Measurements from ENCODE around the gene HJV. TPM values are rescaled to one million over a fixed set of nuclear protein-coding genes. Genes with fewer than 3 reads are reported as not detected.

HJV gene
- total RNA-seq, 6 experiments from 2014 or later, result 53.0 to 215 (median 109) TPM

DNA sequence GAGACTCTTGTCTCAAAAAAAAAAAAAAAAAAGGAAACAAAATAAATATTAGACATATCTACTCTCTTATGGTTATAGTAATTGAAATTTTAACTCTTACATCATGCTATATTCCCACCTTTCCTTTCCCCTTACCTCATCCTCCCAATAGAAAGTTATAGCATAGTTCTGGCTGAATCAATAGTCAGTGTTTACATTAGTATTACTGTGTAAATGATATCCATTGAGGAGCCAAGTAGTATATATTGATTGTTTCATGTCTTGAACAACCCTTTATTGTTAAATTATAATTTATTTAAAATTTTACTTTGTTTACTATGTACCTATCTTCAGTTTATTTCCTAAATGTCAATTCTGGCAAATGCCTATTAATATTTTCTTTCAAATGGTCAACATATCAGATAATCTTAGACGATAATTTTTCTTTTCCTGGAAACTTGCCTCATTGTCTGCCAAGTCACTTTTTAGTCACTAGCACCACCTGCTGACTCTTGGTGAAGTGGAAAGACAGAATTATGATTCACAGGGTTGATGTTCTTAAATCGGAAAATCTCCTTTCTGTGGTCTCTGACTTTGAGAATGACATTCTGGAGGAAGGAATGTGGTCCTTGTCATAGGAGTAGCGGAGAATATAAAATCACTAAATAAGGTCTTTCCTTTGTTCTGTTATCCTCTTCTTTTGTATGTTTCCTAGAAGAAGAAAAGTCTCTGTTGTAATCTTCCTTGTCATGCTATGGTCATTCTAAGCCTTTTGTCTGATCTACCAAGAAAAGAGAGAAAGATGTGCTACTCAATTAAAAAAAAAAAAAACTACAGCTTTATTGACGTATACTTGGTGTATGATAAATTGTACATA is 8.6 kb downstream of the HJV start:
- Histone ChIP-seq H3K36me3 (peaks cover 0 to 4% (median 0%) of the 10 kb centered on the region in 4 donors), H3K4me1 (peaks cover 0 to 7% (median 0%) of the 10 kb centered on the region in 4 donors), H3K27ac (no peak overlapping the region), H3K9me3 (no peaks in the 10 kb centered on the region), H3K27me3 (no peaks in the 10 kb centered on the region), H3K4me3 (no peak overlapping the region)
- WGBS (ENCODE audit: insufficient coverage, low coverage, low lambda C conversion rate, missing lambda C conversion rate), result 0% methylated on average over 4 of the region's 4 CpGs
- TF ChIP-seq CTCF (IDR thresholded peaks at IDR 0.05) (peak; percentile 73 to 85 (median 81)), POLR2A (IDR thresholded peaks at IDR 0.05) (no peak)
- no peak for DNase-seq
- peak; percentile 70 to 76 (median 72) for ATAC-seq
- intact Hi-C loops (cut with DNase I), result loop anchor here (5.0 to 10.0 kb wide), 2 partner anchors 36 to 168 kb away; partner anchors contain the start of gene NUDT17 (in 1 of the 2)

DNA sequence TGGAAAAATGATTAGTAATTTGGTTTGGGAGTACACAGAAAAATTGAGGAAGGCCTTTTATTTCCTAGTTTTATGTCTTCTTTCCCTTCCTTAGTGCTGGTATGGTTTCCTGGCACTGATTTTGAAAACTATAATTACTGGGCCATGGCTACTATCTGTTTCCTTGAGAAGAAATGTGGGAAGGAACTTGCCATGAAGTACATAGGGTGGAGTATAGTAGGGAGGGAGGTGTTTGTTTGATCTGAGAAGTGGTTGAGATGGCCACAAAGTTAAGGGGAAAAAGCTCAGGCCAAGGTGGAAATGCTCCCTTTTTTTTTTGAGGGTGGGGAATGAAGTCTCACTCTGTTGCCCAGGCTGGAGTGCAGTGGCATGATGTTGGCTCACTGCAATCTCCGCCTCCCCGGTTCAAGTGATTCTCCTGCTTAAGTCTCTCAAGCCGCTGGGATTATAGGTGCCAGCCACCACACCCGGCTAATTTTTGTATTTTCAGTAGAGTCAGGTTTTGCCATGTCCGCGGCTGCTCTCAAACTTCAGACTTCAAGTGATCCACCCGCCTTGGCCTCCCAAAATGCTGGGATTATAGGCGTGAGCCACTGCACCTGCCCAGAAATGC is 11.3 kb downstream of the HJV start:
- H3K36me3 ChIP-seq, result no peaks in the 10 kb centered on the region
- H3K27ac ChIP-seq, result peak overlapping the region in 1 of 3 donors; percentile 15

DNA sequence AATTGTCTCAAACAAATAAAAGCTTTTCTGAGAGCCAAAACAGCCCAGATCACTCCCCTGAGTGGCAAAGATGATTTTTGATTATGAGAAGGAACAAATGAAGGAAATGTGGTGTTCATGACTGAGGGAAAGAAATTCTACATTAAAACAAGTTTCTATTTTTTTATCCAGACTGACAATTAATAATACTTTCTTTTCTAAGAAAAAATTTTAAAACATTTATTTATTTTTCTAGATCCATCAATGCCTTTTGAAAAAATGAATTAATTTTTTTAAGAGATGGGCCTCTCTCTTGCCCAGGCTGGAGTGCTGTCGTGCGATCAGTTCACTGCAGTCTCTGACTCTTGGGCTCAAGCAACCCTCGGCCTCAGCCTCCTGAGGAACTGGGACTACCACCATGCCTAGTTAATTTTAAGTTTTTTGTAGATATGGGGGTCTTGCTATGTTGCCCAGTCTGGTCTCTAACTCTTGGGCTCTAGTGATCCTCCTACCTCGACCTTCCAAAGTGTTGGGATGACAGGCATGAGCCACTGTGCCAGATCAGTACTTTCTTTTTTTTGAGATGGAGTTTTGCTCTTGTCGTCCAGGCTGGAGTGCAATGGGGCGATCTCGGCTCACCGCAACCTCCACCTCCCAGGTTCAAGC is 13.9 kb downstream of the HJV start:
- H3K4me1 ChIP-seq, result peaks cover 0 to 8% (median 1%) of the 10 kb centered on the region in 4 donors
- H3K27me3 ChIP-seq, result no peaks in the 10 kb centered on the region
- no peak for DNase-seq
- H3K36me3 ChIP-seq, result no peaks in the 10 kb centered on the region
- WGBS (ENCODE audit: insufficient coverage, low coverage, low lambda C conversion rate, missing lambda C conversion rate), result 67% methylated on average over 8 of the region's 8 CpGs
- no peaks in the 10 kb centered on the region for H3K9me3 ChIP-seq
- ATAC-seq, result no peak
- H3K27ac ChIP-seq, result peak overlapping the region in 2 of 3 donors; percentile 59 to 75
- TF ChIP-seq POLR2A (IDR thresholded peaks at IDR 0.05), result no peak
- no peak for TF ChIP-seq CTCF (IDR thresholded peaks at IDR 0.05)
- no peak overlapping the region for H3K4me3 ChIP-seq
- intact Hi-C loops (cut with DNase I), result no loop called here

More for the DNA sequence above, 11.3 kb downstream of the HJV start:
- 95% methylated on average over 4 of the region's 8 CpGs for WGBS (ENCODE audit: insufficient coverage, low coverage, low lambda C conversion rate, missing lambda C conversion rate)
- peaks cover 0 to 14% (median 1%) of the 10 kb centered on the region in 4 donors for H3K4me1 ChIP-seq
- no peak overlapping the region for H3K4me3 ChIP-seq
- ATAC-seq (no peak), DNase-seq (no peak)
- intact Hi-C loops (cut with DNase I), result loop anchor here (5.0 to 10.0 kb wide), 2 partner anchors 33 to 165 kb away; partner anchors contain the start of gene NUDT17 (in 1 of the 2)
- no peak for TF ChIP-seq CTCF (IDR thresholded peaks at IDR 0.05)
- TF ChIP-seq POLR2A (IDR thresholded peaks at IDR 0.05), result no peak
- no peaks in the 10 kb centered on the region for H3K9me3 ChIP-seq
- H3K27me3 ChIP-seq, result no peaks in the 10 kb centered on the region

DNA sequence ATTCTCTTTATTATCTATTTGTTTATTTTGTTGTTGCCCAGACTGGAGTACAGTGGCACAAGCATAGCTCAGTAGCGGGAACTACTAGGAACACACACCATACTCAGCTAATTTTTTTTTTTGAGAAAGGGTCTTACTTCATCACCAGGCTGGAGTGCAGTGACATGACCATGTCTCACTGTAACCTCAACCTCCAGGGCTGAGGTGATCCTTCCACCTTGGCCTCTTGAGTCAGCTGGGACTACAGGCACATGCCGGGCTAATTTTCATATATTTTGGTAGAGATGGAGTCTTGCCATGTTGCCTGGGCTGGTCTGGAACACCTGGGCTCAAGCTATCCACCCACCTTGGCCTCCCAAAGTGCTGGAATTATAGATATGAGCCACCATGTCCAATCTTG is 19.8 kb downstream of the HJV start:
- ATAC-seq (no peak), DNase-seq (no peak)
- Histone ChIP-seq H3K27me3 (no peaks in the 10 kb centered on the region), H3K9me3 (no peaks in the 10 kb centered on the region), H3K36me3 (no peaks in the 10 kb centered on the region), H3K4me3 (no peak overlapping the region), H3K4me1 (peaks cover 0 to 34% (median 12%) of the 10 kb centered on the region in 4 donors), H3K27ac (no peak overlapping the region)
- no peak for TF ChIP-seq POLR2A (IDR thresholded peaks at IDR 0.05)
- no peak for TF ChIP-seq CTCF (IDR thresholded peaks at IDR 0.05)
- 45% methylated on average over 1 of the region's 2 CpGs for WGBS (ENCODE audit: insufficient coverage, low coverage, low lambda C conversion rate, missing lambda C conversion rate)
- intact Hi-C loops (cut with DNase I), result no loop called here
